GM18498 (cell line): Measurements from ENCODE around the gene OBSCN.

Experiments
- ATAC-seq: cut with Tn5 transposase; IDR thresholded peaks from one replicate; pipeline ENCODE4 v1.9.1; 2021; ENCODE audit warnings: mild to moderate bottlenecking, moderate library complexity; ENCODE audit not compliant: unreplicated experiment

OBSCN gene

DNA sequence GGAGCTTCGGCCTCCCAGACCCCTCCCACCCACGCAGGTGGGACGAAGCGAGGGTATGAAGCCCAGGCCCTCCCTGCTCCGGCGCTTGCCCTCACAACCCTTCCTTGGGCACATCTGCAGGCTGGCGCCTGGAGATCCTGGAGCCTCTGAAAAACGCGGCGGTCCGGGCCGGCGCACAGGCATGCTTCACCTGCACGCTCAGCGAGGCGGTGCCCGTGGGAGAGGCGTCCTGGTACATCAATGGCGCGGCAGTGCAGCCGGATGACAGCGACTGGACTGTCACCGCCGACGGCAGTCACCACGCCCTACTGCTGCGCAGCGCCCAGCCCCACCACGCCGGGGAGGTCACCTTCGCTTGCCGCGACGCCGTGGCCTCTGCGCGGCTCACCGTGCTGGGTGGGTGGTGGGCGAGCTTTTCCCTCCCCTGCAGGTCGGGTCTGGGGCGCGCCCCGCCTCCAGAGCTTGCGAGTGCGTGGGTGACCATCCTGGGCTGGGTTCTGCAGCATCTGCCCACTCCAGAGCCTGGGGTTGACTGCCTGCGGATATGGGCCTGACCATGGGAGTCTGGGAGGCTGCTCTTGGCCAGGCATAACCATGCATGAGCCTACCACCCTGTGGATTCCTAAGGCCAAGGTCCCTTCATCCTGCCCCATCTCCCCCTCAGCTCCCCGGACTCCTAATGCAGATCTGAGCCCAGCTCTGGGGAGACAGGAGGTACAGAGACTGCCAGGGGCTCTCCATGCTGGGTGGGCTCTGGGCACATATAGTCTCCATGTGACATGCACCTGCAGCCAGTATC is 108.9 kb downstream of the OBSCN start:
- ATAC-seq = no peak

DNA sequence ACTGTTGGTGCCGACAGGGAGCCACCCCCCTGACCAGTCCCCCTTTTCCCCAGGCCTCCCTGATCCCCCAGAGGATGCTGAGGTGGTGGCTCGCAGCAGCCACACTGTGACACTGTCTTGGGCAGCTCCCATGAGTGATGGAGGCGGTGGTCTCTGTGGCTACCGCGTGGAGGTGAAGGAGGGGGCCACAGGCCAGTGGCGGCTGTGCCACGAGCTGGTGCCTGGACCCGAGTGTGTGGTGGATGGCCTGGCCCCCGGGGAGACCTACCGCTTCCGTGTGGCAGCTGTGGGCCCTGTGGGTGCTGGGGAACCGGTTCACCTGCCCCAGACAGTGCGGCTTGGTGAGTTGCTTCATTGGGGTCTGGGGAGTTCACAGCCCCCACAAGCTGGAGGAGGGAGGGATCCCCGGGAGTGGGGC is 109.6 kb downstream of the OBSCN start:
- ATAC-seq = no peak

DNA sequence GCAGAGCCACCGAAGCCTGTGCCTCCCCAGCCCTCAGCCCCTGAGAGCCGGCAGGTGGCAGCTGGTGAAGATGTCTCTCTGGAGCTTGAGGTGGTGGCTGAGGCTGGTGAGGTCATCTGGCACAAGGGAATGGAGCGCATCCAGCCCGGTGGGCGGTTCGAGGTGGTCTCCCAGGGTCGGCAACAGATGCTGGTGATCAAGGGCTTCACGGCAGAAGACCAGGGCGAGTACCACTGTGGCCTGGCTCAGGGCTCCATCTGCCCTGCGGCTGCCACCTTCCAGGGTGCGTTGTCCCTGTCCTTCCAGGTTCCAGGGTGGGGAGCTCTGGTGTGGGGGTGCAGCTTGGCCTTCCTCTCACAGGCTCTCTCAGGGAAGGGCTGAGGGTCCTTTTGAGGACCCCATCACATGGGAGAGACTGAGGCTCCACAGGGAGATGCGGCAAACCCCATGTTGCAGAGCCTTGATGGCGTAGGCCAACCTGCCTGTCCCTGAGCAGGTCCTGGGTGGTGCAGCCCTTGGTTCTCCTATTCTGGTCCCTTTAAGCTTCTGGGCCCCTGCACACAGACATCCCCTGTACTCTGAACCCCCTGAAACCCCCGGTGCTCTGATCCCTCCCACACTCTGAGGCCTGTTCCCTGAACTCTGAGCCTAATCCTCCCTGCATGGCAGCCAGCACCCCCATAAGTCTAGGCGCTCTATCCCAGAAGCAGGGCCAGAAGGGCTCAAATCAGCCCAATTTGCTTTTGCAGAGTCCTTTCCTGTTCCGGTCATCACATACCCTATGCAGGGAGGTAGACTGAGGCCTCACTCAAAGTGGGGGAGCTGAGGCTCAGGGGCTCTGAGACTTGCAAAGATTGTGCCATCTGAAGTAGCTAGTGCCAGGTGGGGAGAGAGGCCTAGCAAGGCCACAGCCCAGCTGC is 110.3 kb downstream of the OBSCN start:
- ATAC-seq = no peak

DNA sequence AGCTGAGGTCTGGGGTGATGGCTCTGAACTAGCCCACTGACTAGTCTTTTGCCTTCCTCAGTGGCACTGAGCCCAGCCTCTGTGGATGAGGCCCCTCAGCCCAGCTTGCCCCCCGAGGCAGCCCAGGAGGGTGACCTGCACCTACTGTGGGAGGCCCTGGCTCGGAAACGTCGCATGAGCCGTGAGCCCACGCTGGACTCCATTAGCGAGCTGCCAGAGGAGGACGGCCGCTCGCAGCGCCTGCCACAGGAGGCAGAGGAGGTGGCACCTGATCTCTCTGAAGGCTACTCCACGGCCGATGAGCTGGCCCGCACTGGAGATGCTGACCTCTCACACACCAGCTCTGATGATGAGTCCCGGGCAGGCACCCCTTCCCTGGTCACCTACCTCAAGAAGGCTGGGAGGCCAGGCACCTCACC is 111.0 kb downstream of the OBSCN start:
- no peak for ATAC-seq

DNA sequence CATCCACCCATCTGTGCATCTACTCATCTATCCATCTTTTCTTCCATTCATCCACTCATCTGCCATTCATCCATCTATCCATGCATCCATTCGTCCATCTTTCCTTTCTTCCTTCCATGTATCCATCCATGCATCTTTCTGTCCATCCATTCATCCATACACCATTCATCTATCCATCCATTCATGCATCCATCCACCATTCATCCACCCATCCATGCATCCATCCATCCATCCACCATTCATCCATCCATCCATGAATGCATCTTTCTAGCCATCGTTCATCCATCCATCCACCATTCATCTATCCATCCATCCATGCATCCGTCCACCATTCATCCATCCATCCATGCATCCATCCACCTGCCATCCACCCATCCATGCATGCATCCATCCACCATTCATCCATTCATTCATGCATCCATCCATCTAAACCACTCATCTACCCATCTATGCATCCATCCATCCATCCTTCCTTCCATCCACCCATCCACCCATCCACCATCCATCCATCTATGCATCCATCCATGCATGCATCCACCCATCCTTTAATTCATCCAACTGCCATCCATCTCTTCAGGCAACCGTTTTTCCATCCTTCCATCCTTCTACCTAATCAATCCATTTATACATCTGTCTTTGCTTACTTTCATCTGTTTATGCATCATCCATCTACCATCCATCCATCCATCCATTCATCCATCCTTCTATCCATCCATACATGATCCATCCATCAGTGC is 111.7 kb downstream of the OBSCN start:
- ATAC-seq = no peak

DNA sequence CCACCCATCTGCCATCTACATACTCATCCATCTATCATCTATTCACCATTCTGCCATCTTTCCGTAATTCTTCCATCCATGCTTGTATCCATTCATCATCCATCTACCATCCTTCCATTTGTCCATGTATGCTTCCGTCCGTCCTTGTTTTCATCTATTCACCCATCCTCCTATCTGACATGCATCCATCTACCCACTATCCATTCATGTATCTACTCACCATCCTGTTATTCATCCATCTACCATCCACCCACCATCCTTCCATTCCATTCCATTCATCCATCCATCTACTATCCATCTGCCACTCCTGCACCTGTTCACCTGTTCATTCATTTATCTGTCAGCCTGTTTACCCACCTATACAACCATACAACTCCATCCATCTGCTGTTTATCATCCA is 112.5 kb downstream of the OBSCN start:
- ATAC-seq = no peak

DNA sequence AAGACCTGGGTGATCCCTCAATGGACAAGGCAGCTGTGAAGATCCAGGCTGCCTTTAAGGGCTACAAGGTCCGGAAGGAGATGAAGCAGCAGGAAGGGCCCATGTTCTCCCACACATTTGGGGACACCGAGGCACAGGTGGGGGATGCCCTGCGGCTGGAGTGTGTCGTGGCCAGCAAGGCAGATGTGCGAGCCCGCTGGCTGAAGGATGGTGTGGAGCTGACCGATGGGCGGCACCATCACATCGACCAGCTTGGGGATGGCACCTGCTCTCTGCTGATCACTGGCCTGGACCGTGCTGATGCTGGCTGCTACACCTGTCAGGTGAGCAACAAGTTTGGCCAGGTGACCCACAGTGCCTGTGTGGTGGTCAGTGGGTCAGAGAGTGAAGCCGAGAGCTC is 113.6 kb downstream of the OBSCN start:
- no peak for ATAC-seq

DNA sequence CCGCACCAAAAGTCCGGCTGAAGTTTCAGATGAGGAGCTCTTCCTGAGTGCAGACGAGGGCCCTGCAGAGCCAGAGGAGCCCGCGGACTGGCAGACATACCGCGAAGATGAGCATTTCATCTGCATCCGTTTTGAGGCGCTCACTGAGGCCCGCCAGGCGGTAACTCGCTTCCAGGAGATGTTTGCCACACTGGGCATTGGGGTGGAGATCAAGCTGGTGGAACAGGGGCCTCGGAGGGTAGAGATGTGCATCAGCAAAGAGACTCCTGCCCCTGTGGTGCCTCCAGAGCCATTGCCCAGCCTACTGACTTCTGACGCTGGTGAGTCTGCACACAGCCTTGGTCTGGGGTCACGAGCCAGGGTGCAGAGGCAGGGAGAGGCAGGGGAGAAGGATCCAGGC is 114.1 kb downstream of the OBSCN start:
- ATAC-seq = no peak

DNA sequence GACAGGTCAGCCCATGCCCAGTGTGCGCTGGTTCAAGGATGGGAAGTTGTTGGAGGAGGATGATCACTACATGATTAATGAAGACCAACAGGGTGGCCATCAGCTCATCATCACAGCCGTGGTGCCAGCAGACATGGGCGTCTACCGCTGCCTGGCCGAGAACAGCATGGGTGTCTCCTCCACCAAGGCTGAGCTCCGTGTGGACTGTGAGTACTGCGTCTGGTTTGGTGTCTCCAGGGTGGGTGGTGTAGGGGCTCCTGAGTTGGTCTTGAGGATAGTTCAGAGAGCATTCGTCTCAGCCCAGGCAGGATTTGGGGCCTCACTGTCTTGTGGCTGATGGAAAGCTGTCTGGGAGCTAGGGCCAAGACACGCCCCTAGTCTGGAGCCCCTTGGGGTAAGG is 115.6 kb downstream of the OBSCN start:
- no peak for ATAC-seq

DNA sequence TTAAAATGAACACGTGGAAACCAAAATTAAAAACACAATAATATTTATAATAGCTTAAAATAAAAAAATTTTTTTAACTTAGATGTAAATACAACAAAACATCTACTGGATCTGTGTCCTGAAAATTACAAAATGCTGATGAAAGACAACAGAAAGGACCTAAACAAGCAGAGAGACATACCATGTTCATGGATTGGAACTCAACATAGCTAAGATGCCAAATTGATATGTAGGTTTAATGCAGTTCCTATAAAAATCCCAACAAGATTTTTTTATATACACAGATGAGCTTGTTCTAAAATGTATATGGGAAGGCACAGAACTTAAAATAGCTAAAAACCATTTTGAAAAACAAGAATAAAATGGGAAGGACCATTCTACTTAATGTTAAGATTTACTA is 117.4 kb downstream of the OBSCN start:
- no peak for ATAC-seq

DNA sequence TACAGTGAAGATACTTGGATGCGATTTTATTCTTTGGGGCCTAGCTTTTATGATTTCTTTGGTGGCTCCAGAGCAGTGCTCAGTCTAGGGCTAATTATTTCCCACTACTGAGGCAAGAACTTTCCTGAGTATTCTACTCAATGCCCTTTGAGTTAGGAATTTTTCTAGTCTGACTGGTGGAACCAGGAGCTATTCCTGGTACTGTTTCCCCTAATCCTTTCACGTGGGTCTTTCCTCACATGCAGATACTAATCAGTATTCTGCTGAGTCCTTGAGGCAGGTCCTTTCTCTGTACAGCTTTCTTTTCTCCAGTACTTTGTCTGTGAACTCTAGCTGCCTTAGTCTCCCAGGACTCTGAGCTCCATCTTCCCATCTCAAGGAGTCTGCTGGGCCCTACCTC is 122.0 kb downstream of the OBSCN start:
- no peak for ATAC-seq

DNA sequence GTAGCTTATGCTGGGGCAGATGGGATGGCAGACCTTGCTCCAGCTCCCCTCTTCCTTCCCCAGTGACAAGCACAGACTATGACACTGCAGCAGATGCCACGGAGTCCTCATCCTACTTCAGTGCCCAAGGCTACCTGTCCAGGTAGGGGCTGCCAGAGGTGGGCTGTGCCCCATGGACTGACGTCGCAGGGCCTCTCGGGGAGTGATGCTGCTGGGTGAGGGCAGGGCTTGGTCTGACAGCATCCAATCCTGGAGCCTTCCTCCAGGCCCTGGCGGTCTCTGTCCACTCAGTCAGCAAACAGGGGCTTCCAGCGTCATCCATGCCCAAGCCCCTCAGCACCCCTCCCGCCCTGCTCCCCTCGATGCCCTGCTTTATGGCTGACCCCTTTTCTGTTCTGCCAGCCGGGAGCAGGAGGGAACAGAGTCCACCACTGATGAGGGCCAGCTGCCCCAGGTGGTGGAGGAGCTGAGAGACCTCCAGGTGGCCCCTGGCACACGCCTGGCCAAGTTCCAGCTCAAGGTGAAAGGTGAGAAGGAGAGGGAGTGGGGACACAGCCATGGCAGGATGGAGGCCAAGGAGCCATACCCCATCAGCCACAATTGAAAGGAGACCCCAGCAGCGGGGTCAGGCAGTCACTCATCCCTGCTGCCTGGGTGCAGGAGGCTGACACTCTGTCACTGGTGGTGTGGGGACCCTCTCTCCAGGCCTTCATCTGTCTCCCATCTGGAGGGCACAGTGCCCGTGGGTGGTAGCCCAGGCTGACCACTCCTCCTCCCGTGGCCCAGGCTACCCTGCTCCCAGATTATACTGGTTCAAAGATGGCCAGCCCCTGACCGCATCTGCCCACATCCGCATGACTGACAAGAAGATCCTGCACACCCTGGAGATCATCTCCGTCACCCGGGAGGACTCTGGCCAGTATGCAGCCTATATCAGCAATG is 125.2 kb downstream of the OBSCN start:
- ATAC-seq = no peak

DNA sequence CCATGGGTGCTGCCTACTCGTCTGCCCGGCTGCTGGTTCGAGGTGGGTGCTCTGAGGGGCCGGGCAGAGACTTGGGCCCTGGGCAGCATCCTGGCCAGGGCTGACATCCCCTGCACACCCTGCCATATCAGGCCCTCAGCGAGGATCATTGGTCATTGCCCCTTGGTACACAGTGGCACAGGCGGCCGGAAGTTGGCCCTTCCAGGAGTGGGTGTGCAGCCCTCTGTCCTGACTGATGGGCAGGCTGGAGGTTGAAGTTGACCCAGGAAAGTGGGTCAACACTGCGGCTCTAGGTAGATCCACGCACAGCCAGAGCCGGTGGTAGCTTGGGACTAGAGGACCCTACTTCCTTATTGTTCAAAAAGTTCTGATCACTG is 125.9 kb downstream of the OBSCN start:
- ATAC-seq = no peak

DNA sequence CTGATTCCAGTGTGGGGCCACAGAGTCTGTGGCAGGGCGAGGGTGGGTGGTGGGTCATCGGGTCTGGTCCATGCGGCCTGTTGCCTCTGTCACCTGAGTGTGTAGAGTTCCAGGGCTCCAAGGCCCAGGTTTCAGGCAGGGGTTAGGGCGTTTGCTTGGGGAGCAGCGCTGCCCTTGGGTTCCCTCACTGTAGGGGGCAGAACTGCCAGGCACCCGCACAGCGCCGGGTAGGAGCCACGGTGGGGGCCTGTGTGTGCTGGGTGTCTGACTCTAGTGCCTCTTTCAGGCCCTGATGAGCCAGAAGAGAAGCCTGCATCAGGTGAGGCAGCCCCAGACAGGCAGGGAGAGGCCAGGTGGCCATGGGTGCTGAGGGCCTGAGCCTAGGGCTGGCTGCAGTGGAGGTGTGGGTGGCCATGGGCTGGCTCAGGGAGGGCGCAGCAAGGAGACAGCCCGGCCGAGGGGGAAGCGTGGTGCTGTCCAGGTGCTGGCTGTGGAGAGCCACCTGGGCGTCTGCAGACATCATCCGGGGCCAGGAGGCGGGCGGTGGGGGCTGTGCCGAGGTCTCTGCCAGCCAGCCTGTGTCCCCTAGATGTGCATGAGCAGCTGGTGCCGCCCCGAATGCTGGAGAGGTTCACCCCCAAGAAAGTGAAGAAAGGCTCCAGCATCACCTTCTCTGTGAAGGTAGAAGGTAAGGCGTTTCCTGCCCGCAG is 126.5 kb downstream of the OBSCN start:
- no peak for ATAC-seq

DNA sequence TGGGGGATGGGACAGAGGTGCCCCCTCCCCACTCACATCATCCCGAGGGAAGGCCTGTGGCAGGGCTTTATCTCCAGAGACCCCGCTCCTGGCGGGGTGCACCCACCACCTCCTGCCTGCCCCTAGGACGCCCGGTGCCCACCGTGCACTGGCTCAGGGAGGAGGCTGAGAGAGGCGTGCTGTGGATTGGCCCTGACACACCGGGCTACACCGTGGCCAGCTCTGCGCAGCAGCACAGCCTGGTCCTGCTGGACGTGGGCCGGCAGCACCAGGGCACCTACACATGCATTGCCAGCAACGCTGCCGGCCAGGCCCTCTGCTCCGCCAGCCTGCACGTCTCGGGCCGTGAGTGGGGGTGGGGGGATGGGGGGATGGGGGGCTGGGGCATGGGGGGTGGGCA is 127.1 kb downstream of the OBSCN start:
- ATAC-seq = no peak

DNA sequence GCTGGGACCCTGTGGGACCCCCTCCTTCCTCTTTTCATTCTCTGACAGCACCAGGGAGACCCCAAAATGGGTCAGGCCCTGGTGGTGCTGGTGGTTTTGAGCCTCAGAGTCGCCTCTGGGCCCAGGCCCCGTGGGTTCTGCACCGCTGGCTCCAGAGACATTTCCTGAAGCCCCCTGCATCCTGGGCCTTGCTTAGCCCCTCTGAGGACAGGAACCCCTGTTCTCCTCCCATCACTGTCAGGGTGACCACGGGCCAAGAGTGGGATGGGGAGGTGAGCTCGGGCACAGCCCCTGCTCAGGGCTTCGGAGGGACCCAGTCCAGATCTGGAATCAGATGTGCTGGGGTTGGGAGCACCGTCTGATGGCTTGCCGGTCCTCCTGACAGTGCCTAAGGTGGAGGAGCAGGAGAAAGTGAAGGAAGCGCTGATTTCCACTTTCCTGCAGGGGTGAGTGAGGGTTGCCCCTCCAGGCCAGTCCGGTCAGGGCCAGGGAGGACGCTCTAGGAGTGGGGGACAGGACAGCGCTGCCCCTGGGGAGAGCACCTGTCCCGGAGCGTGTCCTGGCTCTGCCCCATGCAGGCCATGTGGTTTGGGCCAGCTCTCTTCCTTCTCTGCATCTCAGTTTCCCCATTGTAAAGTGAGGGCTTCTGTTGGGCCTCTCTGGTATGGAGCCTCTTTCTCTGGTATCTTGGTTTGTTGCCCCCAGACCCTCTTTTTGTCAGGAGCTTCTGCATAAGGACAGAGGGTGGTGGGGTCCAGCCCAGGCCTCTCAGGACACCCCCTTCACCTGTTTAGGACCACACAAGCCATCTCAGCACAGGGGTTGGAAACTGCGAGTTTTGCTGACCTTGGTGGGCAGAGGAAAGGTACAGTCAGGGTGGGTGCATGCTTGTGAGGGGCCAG is 127.8 kb downstream of the OBSCN start:
- ATAC-seq = no peak

DNA sequence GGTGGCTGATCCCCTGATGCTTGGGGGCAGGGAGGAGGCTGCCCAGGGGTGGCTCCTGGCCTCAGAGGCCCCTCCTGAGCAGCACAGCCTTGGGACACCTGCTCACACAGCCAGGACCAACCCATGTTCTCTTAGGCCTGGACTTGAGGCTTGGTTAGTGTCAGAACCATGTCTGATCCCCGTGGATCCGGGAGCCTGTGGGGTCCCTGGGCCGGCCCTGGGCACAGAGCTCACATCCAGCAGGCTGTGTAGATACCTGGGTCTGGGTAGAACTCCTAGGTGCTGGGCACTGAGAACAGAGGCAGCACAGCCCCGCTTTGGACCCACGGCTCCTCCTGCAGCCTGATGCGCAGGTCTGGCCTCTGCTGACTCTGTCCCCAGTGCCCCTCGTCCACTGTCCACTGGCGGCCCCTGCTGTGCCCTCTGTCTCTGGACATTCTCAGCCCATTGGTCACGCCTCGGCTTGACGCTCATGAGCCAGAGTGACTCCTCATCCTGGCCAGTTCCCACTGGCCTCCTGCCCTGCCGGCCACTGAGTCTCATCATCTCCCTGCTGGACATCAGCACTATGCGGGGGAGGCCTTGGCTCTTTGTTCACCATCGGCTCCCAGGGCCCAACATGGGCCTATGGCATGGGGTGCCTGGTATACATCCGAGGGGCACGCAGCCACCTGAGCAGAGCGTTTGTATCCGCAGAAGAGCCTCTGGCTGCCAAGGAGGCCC is 128.6 kb downstream of the OBSCN start:
- no peak for ATAC-seq

DNA sequence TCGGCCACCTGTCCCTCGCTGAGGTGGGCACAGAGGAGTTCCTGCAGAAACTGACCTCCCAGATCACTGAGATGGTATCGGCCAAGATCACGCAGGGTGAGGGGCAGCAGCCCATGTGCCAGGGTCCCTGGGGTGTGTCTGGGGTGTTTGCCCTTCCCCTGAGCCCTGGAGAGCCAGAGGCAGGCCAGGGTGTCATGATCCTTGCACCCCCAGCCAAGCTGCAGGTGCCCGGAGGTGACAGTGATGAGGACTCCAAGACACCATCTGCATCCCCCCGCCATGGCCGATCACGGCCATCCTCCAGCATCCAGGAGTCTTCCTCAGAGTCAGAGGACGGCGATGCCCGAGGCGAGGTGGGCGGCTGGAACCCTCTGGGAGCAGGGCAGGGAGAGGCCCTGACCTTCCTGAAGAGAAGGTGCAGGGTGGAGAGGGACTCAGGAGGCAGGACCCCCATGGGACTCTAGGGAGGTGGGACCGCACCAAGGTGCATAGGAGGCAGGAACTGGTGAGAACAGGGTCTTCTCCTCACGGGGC is 129.3 kb downstream of the OBSCN start:
- ATAC-seq = no peak
